Right lobe of liver (tissue), 6 donors: ENCODE measurements around the gene NUP210L. TPM values are rescaled to one million over a fixed set of nuclear protein-coding genes. Genes with fewer than 3 reads are reported as not detected.
"Not testable (repeated sequence)": the region's sequence is repeated elsewhere in the genome, so short reads cannot be mapped to it uniquely, and the experiment has no call there.

Experiments used
- ATAC-seq, 4 donors: fragments of 200-7000 bp; cut with Tn5 transposase; one replicate each; pipeline ENCODE4 v1.9.1; 2020; ENCODE audit warnings: mild to moderate bottlenecking in 4 of 4, moderate library complexity in 4 of 4
- DNase-seq, 3 donors: peaks; one replicate each; pipeline ENCODE4 v3.0.0-alpha.2; 2020
- H3K27ac ChIP-seq, 3 donors: fragments of 200-600 bp; one replicate each; pipeline ENCODE4 v1.8.0; 2022
- H3K27me3 ChIP-seq, 2 donors: fragments of 200-600 bp; one replicate each; pipeline ENCODE4 v1.8.0; 2022
- H3K36me3 ChIP-seq, 4 donors: fragments of 200-600 bp; sonication (generic) in 1 of 4; one replicate each; pipeline versions ENCODE4 v1.5.1 to v1.8.0; 2017 to 2022; ENCODE audit warnings: control low read depth in 1 of 4
- H3K4me1 ChIP-seq, 4 donors: fragments of 200-600 bp; sonication (generic) in 1 of 4; one replicate each; pipeline versions ENCODE4 v1.5.1 to v1.8.0; 2017 to 2022; ENCODE audit warnings: control low read depth in 1 of 4
- H3K4me3 ChIP-seq, 3 donors: fragments of 200-600 bp; one replicate each; pipeline ENCODE4 v1.8.0; 2022
- H3K9me3 ChIP-seq, 4 donors: fragments of 200-600 bp; sonication (generic) in 1 of 4; one replicate each; pipeline versions ENCODE4 v1.5.1 to v1.8.0; 2017 to 2022; ENCODE audit warnings: control low read depth in 1 of 4
- POLR2A ChIP-seq: fragments of 450-650 bp; IDR thresholded peaks from one replicate; pipeline ENCODE4 v1.6.1; 2017; ENCODE audit warnings: antibody characterized with exemption, mild to moderate bottlenecking
- WGBS: methylation state at CpG from one replicate; pipeline ENCODE4 v1.1.6; 2018; ENCODE audit warnings: low coverage, low lambda C conversion rate; ENCODE audit not compliant: insufficient coverage; ENCODE audit errors: missing lambda C conversion rate; 5-methylcytosine and 5-hydroxymethylcytosine counted together
- intact Hi-C, 2 donors: fragments of 100-400 bp; cut with DNase I; formaldehyde crosslinking; loops; one replicate each; pipeline versions ENCODE4 v1.11.2 to v1.14.1; 2022
- total RNA-seq, 6 experiments: library from RNA; depleted of rRNA in 2 of 6; stranded (reverse); fragments of >200 nt in 2 of 6; fragmentation: NEBNext Ultra II Directional in 3 of 6; extraction: Animal tissue kit (Norgen Biotek cat#: 25700) in 3 of 6; gene quantifications; one replicate each; pipeline versions ENCODE4 v1.1.0 to v1.2.4, GENCODE V29; 2016 to 2023
- TF ChIP-seq, protein P1 (sequence below), 4 donors: fragments of 200-600 bp in 3 of 4; fragments of 450-650 bp in 1 of 4; IDR thresholded peaks; one replicate each; pipeline versions ENCODE4 v1.5.1 to v1.8.0; 2016 to 2022; ENCODE audit warnings: antibody characterized with exemption in 4 of 4, mild to moderate bottlenecking in 2 of 4
- donor health status: DM: no; HTN: yes; CAD: no.
- donor health status: DM: no; HTN: no; CAD: no.
- donor health status: DM: no; HTN: no; CAD: no.
- donor health status: DM: no; HTN: yes; CAD: no.
- donor health status: DM: no; HTN: yes; CAD: no.

The NUP210L gene
- total RNA-seq, 6 experiments from 2014 or later: 0.14 TPM; not detected in 5

- Histone ChIP-seq H3K9me3 (no peaks in the 10 kb centered on the region), H3K27ac (no peak overlapping the region), H3K4me3 (no peak overlapping the region), H3K36me3 (no peaks in the 10 kb centered on the region), H3K4me1 (peaks cover 0 to 7% (median 0%) of the 10 kb centered on the region in 4 donors), H3K27me3 (no peaks in the 10 kb centered on the region)
- WGBS: 59% methylated on average over 2 of the region's 3 CpGs
- ATAC-seq: no peak
- intact Hi-C loops: no loop called here
- DNase-seq: no peak
- no peak for TF ChIP-seq POLR2A
- TF ChIP-seq, protein P1, sequence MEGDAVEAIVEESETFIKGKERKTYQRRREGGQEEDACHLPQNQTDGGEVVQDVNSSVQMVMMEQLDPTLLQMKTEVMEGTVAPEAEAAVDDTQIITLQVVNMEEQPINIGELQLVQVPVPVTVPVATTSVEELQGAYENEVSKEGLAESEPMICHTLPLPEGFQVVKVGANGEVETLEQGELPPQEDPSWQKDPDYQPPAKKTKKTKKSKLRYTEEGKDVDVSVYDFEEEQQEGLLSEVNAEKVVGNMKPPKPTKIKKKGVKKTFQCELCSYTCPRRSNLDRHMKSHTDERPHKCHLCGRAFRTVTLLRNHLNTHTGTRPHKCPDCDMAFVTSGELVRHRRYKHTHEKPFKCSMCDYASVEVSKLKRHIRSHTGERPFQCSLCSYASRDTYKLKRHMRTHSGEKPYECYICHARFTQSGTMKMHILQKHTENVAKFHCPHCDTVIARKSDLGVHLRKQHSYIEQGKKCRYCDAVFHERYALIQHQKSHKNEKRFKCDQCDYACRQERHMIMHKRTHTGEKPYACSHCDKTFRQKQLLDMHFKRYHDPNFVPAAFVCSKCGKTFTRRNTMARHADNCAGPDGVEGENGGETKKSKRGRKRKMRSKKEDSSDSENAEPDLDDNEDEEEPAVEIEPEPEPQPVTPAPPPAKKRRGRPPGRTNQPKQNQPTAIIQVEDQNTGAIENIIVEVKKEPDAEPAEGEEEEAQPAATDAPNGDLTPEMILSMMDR (IDR thresholded peaks at IDR 0.05): no peak
These were observed 140.5 kb downstream of the NUP210L start for GRCh38 chr1:154014154-154014907.

DNA sequence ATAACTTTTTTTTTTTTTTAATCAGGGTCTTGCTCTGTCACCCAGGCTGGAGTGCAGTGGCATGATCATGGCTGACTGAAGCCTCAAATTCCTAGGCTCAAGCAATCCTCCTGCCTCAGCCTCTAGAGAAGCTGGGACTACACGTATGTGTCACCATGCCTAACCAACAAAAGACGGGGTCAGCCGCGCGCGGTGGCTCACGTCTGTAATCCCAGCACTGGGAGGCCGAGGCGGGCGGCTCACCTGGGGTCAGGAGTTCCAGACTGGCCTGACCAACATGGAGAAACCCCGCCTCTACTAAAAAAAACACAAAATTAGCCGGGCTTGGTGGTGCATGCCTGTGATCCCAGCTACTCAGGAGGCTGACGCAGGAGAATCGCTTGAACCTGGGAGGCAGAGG lies 142.3 kb downstream of the NUP210L start:
- H3K4me3 ChIP-seq, H3K36me3 ChIP-seq, H3K4me1 ChIP-seq, H3K27ac ChIP-seq, DNase-seq, intact Hi-C loops, ATAC-seq, H3K9me3 ChIP-seq, H3K27me3 ChIP-seq: not testable (repeated sequence)
- no CpG with 5 or more reads among the region's 14 CpGs for WGBS

- 71% methylated on average over 1 of the region's 1 CpG for WGBS
- H3K4me1 ChIP-seq: no peaks in the 10 kb centered on the region
- TF ChIP-seq, protein P1 (IDR thresholded peaks at IDR 0.05): no peak
- TF ChIP-seq POLR2A: no peak
- intact Hi-C loops: no loop called here
- no peaks in the 10 kb centered on the region for H3K36me3 ChIP-seq
- no peak overlapping the region for H3K27ac ChIP-seq
- no peak for ATAC-seq
- H3K4me3 ChIP-seq: no peak overlapping the region
- no peak for DNase-seq
- no peaks in the 10 kb centered on the region for H3K27me3 ChIP-seq
- no peaks in the 10 kb centered on the region for H3K9me3 ChIP-seq
These were observed 142.7 kb downstream of the NUP210L start for GRCh38 chr1:154012129-154012528.

DNA sequence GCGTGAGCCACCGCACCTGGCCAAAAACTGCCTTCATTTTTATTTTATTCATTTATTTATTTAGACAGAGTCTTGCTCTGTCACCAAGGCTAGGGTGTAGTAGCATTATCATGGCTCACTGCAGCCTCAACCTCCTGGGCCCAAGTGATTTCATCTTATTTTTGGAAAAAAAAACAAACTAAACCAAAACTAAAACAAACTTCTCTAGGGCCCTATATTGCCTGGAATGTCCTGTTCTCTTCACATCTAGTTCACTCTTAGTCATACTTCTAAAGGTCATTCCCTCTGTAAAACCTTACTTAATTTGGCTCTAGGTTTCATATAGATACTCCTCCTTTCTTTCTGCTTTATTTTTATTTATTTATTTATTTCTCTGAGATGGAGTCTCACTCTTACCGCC lies 148.7 kb downstream of the NUP210L start:
- TF ChIP-seq, protein P1 (IDR thresholded peaks at IDR 0.05): no peak
- TF ChIP-seq POLR2A: no peak
- peak in 1 of 4 donors; percentile 57 for ATAC-seq
- WGBS: 95% methylated on average over 3 of the region's 3 CpGs
- Histone ChIP-seq H3K9me3 (no peaks in the 10 kb centered on the region), H3K4me1 (no peaks in the 10 kb centered on the region), H3K4me3 (no peak overlapping the region), H3K36me3 (no peaks in the 10 kb centered on the region), H3K27ac (no peak overlapping the region), H3K27me3 (no peaks in the 10 kb centered on the region)
- no peak for DNase-seq
- intact Hi-C loops: no loop called here

DNA sequence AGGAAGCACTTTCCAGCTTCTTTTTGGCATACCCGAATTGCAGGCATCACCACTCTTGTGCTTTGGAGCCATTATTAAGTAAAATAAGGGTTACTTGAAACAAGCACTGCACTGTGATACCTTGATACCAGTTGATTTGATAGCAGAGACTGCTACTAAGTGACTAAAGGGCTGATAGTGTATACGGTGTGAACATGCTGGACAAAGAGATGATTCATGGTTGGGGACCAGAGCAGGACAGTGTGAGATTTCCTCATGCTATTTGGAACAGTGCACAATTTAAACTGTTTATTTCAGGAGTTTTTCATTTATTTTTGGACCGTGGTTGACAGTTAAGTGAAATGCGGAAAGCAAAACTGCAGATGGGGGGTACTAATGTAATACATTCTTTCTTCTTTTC lies 154.5 kb downstream of the NUP210L start:
- ATAC-seq: peak in 1 of 4 donors; percentile 24
- H3K27me3 ChIP-seq: no peaks in the 10 kb centered on the region
- H3K4me1 ChIP-seq: peaks cover 0 to 5% (median 3%) of the 10 kb centered on the region in 4 donors
- no peak overlapping the region for H3K4me3 ChIP-seq
- no peak overlapping the region for H3K27ac ChIP-seq
- H3K36me3 ChIP-seq: peaks cover 0 to 3% (median 0%) of the 10 kb centered on the region in 4 donors
- 68% methylated on average over 4 of the region's 4 CpGs for WGBS
- H3K9me3 ChIP-seq: peaks cover 0 to 4% (median 0%) of the 10 kb centered on the region in 4 donors
- intact Hi-C loops: no loop called here
- DNase-seq: no peak
- TF ChIP-seq, protein P1 (IDR thresholded peaks at IDR 0.05): no peak
- no peak for TF ChIP-seq POLR2A

DNA sequence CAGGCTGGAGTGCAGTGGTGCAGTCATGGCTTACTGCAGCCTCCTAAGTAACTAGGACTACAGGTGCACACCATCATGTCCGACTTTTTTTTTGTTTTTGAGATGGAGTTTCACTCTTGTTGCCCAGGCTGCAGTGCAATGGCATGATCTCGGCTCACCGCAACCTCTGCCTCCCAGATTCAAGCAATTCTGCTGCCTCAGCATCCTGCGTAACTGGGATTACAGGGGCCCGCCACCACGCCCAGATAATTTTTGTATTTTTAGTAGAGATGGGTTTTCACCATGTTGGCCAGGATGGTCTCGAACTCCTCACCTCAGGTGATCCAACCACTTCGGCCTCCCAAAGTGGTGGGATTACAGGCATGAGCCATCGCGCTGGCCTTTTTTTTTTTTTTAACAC lies 158.0 kb downstream of the NUP210L start:
- H3K4me3 ChIP-seq: not testable (repeated sequence)

More for the DNA sequence above, 158.0 kb downstream of the NUP210L start:
- Histone ChIP-seq H3K4me1 (peaks cover 0 to 12% (median 5%) of the 10 kb centered on the region in 4 donors), H3K27ac (peak overlapping the region in 1 of 3 donors; percentile 76), H3K36me3 (peaks cover 0 to 28% (median 13%) of the 10 kb centered on the region in 4 donors)
- DNase-seq, H3K9me3 ChIP-seq, ATAC-seq, intact Hi-C loops, H3K27me3 ChIP-seq: not testable (repeated sequence)
- 87% methylated on average over 4 of the region's 10 CpGs for WGBS
